ENCODE data around the gene ALDH1A2. TPM values are rescaled to one million over a fixed set of nuclear protein-coding genes. Genes with fewer than 3 reads are reported as not detected.

ALDH1A2 gene
- total RNA-seq, 2 experiments from 2014 or later, result 0.34 to 0.36 TPM

- POLR2A ChIA-PET, result no interaction called here
- CTCF ChIA-PET, result no interaction called here
Observed at GRCh38 chr15:57916695-57917094, 148.8 kb downstream of the ALDH1A2 start.

GRCh38 chr15:57915827-57916531 is 149.5 kb downstream of the ALDH1A2 start:
- ChIA-PET CTCF (no interaction called here), POLR2A (no interaction called here)

GRCh38 chr15:57914350-57915055 is 151.0 kb downstream of the ALDH1A2 start:
- CTCF ChIA-PET, result no interaction called here
- POLR2A ChIA-PET, result no interaction called here

- ChIA-PET CTCF (no interaction called here), POLR2A (no interaction called here)
Observed at GRCh38 chr15:57911247-57911646, 154.3 kb downstream of the ALDH1A2 start.

GRCh38 chr15:57910672-57911071 is 154.8 kb downstream of the ALDH1A2 start:
- CTCF ChIA-PET, result no interaction called here
- POLR2A ChIA-PET, result no interaction called here

- ChIA-PET CTCF (no interaction called here), POLR2A (no interaction called here)
Observed at GRCh38 chr15:57909388-57909787, 156.1 kb downstream of the ALDH1A2 start.

- CTCF ChIA-PET, result no interaction called here
- POLR2A ChIA-PET, result no interaction called here
Observed at GRCh38 chr15:57903626-57904025, 161.9 kb downstream of the ALDH1A2 start.

Other genes with a start within 250 kb of the ALDH1A2 start
- under 1 TPM in 1 of 2 experiments, not detected in 1; 0.06 TPM for gene AQP9, start 72.7 kb upstream of the ALDH1A2 start, total RNA-seq